Trophoblast cell (in vitro differentiated cells and primary cell): ENCODE data around the gene COPA. TPM values are rescaled to one million over a fixed set of nuclear protein-coding genes. Genes with fewer than 3 reads are reported as not detected.
"Not testable (repeated sequence)": the region's sequence is repeated elsewhere in the genome, so short reads cannot be mapped to it uniquely, and the experiment has no call there.

ENCODE experiments used
- DNase-seq, 2 donors: peaks; one replicate each; pipeline ENCODE4 v3.0.0-alpha.2; 2016
- H2AFZ ChIP-seq: 2 replicates; pipeline ENCODE4 v1.6.1; 2013; ENCODE audit warnings: low read length, moderate library complexity, mild to moderate bottlenecking; ENCODE audit not compliant: insufficient read depth, poor library complexity
- H2AK5ac ChIP-seq: 2 replicates; pipeline ENCODE4 v1.6.1; 2013; ENCODE audit warnings: mild to moderate bottlenecking, low read length
- H2BK120ac ChIP-seq: 2 replicates; pipeline ENCODE4 v1.6.1; 2013; ENCODE audit warnings: low read length, mild to moderate bottlenecking, moderate library complexity; ENCODE audit not compliant: insufficient read depth, poor library complexity
- H2BK12ac ChIP-seq: 2 replicates; pipeline ENCODE4 v1.6.1; 2013; ENCODE audit warnings: mild to moderate bottlenecking, low read length, moderate library complexity
- H2BK5ac ChIP-seq: 2 replicates; pipeline ENCODE4 v1.6.1; 2013; ENCODE audit warnings: low read length, low read depth, moderate library complexity, mild to moderate bottlenecking; ENCODE audit not compliant: poor library complexity
- H3K14ac ChIP-seq: 2 replicates; pipeline ENCODE4 v1.6.1; 2013; ENCODE audit warnings: mild to moderate bottlenecking, low read length
- H3K18ac ChIP-seq: 2 replicates; pipeline ENCODE4 v1.6.1; 2013; ENCODE audit warnings: mild to moderate bottlenecking, low read length
- H3K23ac ChIP-seq: 2 replicates; pipeline ENCODE4 v1.6.1; 2013; ENCODE audit warnings: low read length
- H3K27ac ChIP-seq: 2 replicates; pipeline ENCODE4 v1.5.1; 2013; ENCODE audit warnings: low read depth, mild to moderate bottlenecking, inconsistent platforms, low read length, moderate library complexity
- H3K27me3 ChIP-seq: 2 replicates; pipeline ENCODE4 v1.6.1; 2013; ENCODE audit warnings: inconsistent platforms, mild to moderate bottlenecking, low read length, moderate library complexity; ENCODE audit not compliant: insufficient read depth
- H3K36me3 ChIP-seq, 2 experiments: 1 replicate in 1 of 2; 2 replicates in 1 of 2; pipeline ENCODE4 v1.6.1; 2013; ENCODE audit warnings: low read length in 2 of 2, mild to moderate bottlenecking in 2 of 2, moderate library complexity in 1 of 2; ENCODE audit not compliant: insufficient read depth in 2 of 2, control insufficient read depth in 1 of 2
- H3K4ac ChIP-seq: 2 replicates; pipeline ENCODE4 v1.6.1; 2013; ENCODE audit warnings: low read depth, mild to moderate bottlenecking, low read length, moderate library complexity
- H3K4me1 ChIP-seq, 2 experiments: 1 replicate in 1 of 2; 2 replicates in 1 of 2; pipeline ENCODE4 v1.6.1; 2013; ENCODE audit warnings: low read length in 2 of 2, mild to moderate bottlenecking in 2 of 2, moderate library complexity in 1 of 2; ENCODE audit not compliant: insufficient read depth in 2 of 2, control insufficient read depth in 1 of 2
- H3K4me2 ChIP-seq: 2 replicates; pipeline ENCODE4 v1.6.1; 2013; ENCODE audit warnings: inconsistent platforms, mild to moderate bottlenecking, low read length, moderate library complexity
- H3K4me3 ChIP-seq: 2 replicates; pipeline ENCODE4 v1.5.1; 2013; ENCODE audit warnings: mild to moderate bottlenecking, low read depth, low read length, inconsistent platforms
- H3K79me1 ChIP-seq: one replicate; pipeline ENCODE4 v1.6.1; 2013; ENCODE audit warnings: low read length
- H3K79me2 ChIP-seq: 2 replicates; pipeline ENCODE4 v1.6.1; 2013; ENCODE audit warnings: low read length, mild to moderate bottlenecking; ENCODE audit not compliant: control insufficient read depth, insufficient read depth, poor library complexity
- H3K9ac ChIP-seq: 2 replicates; pipeline ENCODE4 v1.6.1; 2013; ENCODE audit warnings: mild to moderate bottlenecking, low read length
- H3K9me3 ChIP-seq: 2 replicates; pipeline ENCODE4 v1.6.1; 2013; ENCODE audit warnings: low read depth, mild to moderate bottlenecking, control low read depth, inconsistent platforms, low read length; ENCODE audit not compliant: insufficient read depth
- H4K12ac ChIP-seq: 2 replicates; pipeline ENCODE4 v1.6.1; 2013; ENCODE audit warnings: low read depth, mild to moderate bottlenecking, low read length, moderate library complexity
- H4K8ac ChIP-seq: 2 replicates; pipeline ENCODE4 v1.6.1; 2013; ENCODE audit warnings: low read depth, mild to moderate bottlenecking, low read length, moderate library complexity
- H4K91ac ChIP-seq: one replicate; pipeline ENCODE4 v1.6.1; 2013; ENCODE audit warnings: low read depth, mild to moderate bottlenecking, low read length, moderate library complexity
- WGBS: extraction: QIAGEN DNeasy Blood & Tissue Kit; methylation state at CpG from one replicate; pipeline ENCODE4 v1.1.7; 2013; ENCODE audit warnings: missing lambda C conversion rate; ENCODE audit not compliant: insufficient read length, insufficient coverage; ENCODE audit errors: extremely low coverage; 5-methylcytosine and 5-hydroxymethylcytosine counted together
- polyA plus RNA-seq: library from polyadenylated mRNA; stranded (reverse); fragments of 200-250 nt; gene quantifications from 2 replicates; pipeline ENCODE4 v1.2.3, GENCODE V29; 2013

The COPA gene
- 176 and 178 TPM in 2 replicates for polyA plus RNA-seq

DNA sequence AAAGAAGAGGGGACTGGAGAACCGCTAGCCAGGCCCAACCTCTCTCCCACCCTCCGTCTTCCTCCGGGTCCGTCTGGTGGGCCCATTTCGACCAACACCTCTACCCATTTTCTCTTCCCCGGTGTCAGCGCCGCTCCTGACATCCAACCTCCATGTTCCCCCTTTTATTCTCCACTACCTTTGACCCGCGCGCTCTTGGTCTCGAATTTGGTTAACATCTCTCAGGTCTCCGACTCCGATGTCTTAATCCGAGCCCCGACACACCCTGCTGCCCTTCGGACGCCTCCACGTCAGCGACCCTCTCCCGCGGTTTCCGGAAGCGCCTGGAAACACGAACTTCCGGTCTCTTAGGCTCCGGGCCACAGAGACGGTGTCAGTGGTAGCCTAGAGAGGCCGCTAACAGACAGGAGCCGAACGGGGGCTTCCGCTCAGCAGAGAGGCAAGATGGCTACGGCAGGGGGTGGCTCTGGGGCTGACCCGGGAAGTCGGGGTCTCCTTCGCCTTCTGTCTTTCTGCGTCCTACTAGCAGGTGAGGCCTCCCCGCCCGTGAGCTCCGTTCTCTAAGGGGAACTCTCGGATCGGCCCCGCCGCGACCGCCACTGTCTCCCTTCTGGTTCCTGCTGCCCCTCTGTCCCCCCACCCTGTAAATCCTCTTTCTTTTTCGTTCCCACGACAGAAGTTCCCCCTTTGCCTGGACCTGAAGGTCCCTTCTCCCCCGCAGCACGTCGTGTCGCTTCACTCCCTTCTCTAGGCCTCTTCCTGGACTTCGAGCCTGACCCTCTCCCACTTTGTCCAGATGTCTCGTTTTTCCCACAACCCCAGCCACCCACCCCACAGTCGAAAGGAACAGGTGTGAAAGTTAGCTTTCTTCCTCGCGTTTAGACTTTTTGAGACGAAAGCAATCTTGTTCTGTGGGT is at the start of gene COPA, which contains the start of gene NCSTN:
COPA (minus strand) TSS at position 298 of the 917 bp plus-strand sequence; CDS start at position 218, 80 bp downstream.
NCSTN (plus strand) TSS at position 431 of the 917 bp plus-strand sequence; CDS start at position 445, 14 bp downstream.
- Histone ChIP-seq H4K8ac (peak within 1 kb of the TSS; percentile 90), H2AFZ (peak within 1 kb of the TSS; percentile 93), H3K23ac (no peak within 1 kb of the TSS), H3K9me3 (no peaks in the 10 kb centered on the region), H3K4me2 (peak within 1 kb of the TSS; percentile 87), H3K9ac (peak within 1 kb of the TSS; percentile 99), H3K4me3 (peak within 1 kb of the TSS; percentile 94), H4K91ac (peak within 1 kb of the TSS; percentile 97), H3K79me1 (peaks cover 10% of the 10 kb centered on the region), H2AK5ac (peak within 1 kb of the TSS; percentile 90), H3K27me3 (no peaks in the 10 kb centered on the region), H2BK120ac (peak within 1 kb of the TSS; percentile 82), H3K79me2 (peaks cover 15% of the 10 kb centered on the region), H3K18ac (peak within 1 kb of the TSS; percentile 94), H3K14ac (peak within 1 kb of the TSS; percentile 98), H2BK5ac (peak within 1 kb of the TSS; percentile 86), H3K27ac (peak within 1 kb of the TSS; percentile 5), H2BK12ac (no peak within 1 kb of the TSS), H4K12ac (peak within 1 kb of the TSS; percentile 98), H3K4me1 (peaks cover 0 to 3% of the 10 kb centered on the region in 2 experiments), H3K36me3 (peaks cover 8 to 18% of the 10 kb centered on the region in 2 experiments), H3K4ac (peak within 1 kb of the TSS; percentile 100)
- peak; percentile 95 to 98 for DNase-seq
- no CpG with 5 or more reads among the region's 58 CpGs for WGBS

DNA sequence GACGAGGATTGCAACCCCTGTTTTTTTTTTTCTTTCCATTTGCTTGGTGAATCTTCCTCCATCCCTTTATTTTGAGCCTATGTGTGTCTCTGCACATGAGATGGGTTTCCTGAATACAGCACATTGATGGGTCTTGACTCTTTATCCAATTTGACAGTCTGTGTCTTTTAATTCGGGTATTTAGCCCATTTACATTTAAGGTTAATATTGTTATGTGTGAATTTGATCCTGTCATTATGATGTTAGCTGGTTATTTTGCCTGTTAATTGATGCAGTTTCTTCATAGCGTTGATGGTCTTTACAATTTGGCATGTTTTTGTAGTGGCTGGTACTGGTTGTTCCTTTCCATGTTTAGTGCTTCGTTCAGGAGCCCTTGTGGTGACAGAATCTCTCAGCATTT is 45.4 kb upstream of the COPA start:
- H3K4me2 ChIP-seq, H3K9ac ChIP-seq, H3K23ac ChIP-seq, H2BK5ac ChIP-seq, H2BK120ac ChIP-seq, H3K27me3 ChIP-seq, H3K36me3 ChIP-seq, H3K9me3 ChIP-seq, H2AK5ac ChIP-seq, H3K79me2 ChIP-seq, H3K4me3 ChIP-seq, H3K27ac ChIP-seq, H3K18ac ChIP-seq, H4K8ac ChIP-seq, DNase-seq, H3K4me1 ChIP-seq, H4K91ac ChIP-seq, H3K4ac ChIP-seq, H2BK12ac ChIP-seq, H2AFZ ChIP-seq, H4K12ac ChIP-seq, H3K14ac ChIP-seq, H3K79me1 ChIP-seq: not testable (repeated sequence)
- WGBS = no CpG with 5 or more reads among the region's 4 CpGs

DNA sequence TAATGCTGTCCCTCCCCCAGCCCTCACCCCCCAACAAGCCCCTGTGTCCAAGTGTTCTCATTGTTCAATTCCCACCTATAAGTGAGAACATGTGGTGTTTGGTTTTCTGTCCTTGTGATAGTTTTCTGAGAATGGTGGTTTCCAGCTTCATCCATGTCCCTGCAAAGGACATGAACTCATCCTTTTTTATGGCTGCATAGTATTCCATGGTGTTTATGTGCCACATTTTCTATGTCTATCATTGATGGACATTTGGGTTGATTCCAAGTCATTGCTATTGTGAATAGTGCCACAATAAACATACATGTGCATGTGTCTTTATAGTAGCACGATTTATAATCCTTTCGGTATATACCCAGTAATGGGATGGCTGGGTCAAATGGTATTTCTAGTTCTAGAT is 41.8 kb upstream of the COPA start:
- not testable (repeated sequence) for H3K9ac ChIP-seq, H3K23ac ChIP-seq
- no CpG with 5 or more reads among the region's 2 CpGs for WGBS

DNA sequence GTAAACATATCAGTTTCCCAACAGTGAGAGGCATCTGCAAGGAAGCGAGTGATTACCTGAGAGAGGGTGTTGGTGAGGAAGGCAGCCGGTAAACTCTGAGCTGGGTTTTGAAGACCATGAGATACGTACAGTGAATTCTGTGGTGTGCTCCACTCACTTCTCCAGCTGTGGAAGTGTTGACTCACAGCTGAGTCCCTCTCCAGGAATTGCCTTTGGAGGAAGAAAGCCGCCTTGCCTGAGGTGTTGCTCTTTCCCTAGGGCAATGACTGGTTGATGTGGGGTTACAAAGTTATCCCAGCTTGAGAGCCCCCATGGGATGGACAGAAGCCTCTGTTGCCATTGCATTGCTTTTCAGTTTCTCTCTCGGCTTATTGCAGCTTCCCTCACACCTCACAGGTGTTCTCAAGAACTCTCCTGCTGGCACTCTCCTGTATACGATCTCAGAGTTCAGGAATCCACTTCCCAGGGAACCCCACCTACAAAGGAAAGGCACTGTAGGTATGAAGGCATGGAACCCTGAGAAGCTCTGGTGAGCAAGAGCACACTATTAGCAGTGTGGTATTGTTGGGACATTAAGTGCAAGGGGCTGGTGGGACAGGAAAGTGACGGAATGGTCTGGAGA is 34.6 kb upstream of the COPA start:
- Histone ChIP-seq H2BK120ac (no peak overlapping the region), H3K4me1 (peaks cover 4 to 6% of the 10 kb centered on the region in 2 experiments), H3K36me3 (no peaks in the 10 kb centered on the region), H3K27ac (no peak overlapping the region), H3K27me3 (no peaks in the 10 kb centered on the region), H3K79me2 (no peaks in the 10 kb centered on the region), H3K14ac (no peak overlapping the region), H3K9ac (no peak overlapping the region), H3K9me3 (no peaks in the 10 kb centered on the region), H4K8ac (no peak overlapping the region), H3K4me2 (no peak overlapping the region), H2AK5ac (no peak overlapping the region), H4K12ac (no peak overlapping the region), H2AFZ (no peak overlapping the region), H3K4me3 (no peak overlapping the region), H2BK5ac (no peak overlapping the region), H3K23ac (no peak overlapping the region), H4K91ac (no peak overlapping the region), H3K18ac (no peak overlapping the region), H3K4ac (no peak overlapping the region), H2BK12ac (no peak overlapping the region), H3K79me1 (no peaks in the 10 kb centered on the region)
- peak; percentile 53 to 60 for DNase-seq
- WGBS = no CpG with 5 or more reads among the region's 7 CpGs

More for the DNA sequence above, 41.8 kb upstream of the COPA start:
- H3K4me1 ChIP-seq, H3K4ac ChIP-seq, H3K9me3 ChIP-seq, H3K18ac ChIP-seq, H2BK5ac ChIP-seq, H3K79me2 ChIP-seq, H3K14ac ChIP-seq, DNase-seq, H3K27me3 ChIP-seq, H4K8ac ChIP-seq, H2BK12ac ChIP-seq, H2BK120ac ChIP-seq, H3K4me3 ChIP-seq, H3K4me2 ChIP-seq, H4K12ac ChIP-seq, H3K36me3 ChIP-seq, H4K91ac ChIP-seq, H2AK5ac ChIP-seq, H3K27ac ChIP-seq, H2AFZ ChIP-seq, H3K79me1 ChIP-seq: not testable (repeated sequence)
